K562 (cell line): Measurements from ENCODE around the gene RBM34. TPM values are rescaled to one million over a fixed set of nuclear protein-coding genes. Genes with fewer than 3 reads are reported as not detected.

Experiments used
- ZNF57 ChIP-seq: fragments of 450-650 bp; formaldehyde crosslinking; IDR thresholded peaks from 2 replicates; pipeline ENCODE4 v1.4.0; 2020; ENCODE audit warnings: mild to moderate bottlenecking, moderate library complexity
- ZNF696 ChIP-seq: fragments of 250-450 bp; sonication (Bioruptor Pico); conservative IDR thresholded peaks from 2 replicates; pipeline ENCODE4 v1.4.0; 2020; ENCODE audit warnings: mild to moderate bottlenecking, moderate library complexity
- polyA plus RNA-seq, 8 experiments: library from polyadenylated mRNA; depleted of rRNA in 4 of 8; stranded (reverse) in 5 of 8; unstranded in 3 of 8; fragments of >200 nt; fragmentation: Nextera tagmentation in 2 of 8; fragmentation: Illumina TruSeq in 1 of 8; extraction: Ambion mirVana in 2 of 8; extraction: Trizol in 1 of 8; gene quantifications; 2 replicates each; pipeline versions ENCODE4 v1.2.1 to v1.2.3, GENCODE V29; 2011 to 2014; ENCODE audit warnings: inconsistent platforms in 1 of 8, missing spikeins in 1 of 8
- total RNA-seq, 7 experiments: library from RNA; depleted of rRNA in 6 of 7; stranded (reverse); fragments of >200 nt in 6 of 7; fragmentation: Illumina TruSeq in 2 of 7; extraction: Trizol in 2 of 7; gene quantifications; 2 replicates each; pipeline versions ENCODE4 v1.2.1 to v1.2.3, GENCODE V29; 2011 to 2021; ENCODE audit warnings: low replicate concordance in 1 of 7
- TF ChIP-seq, protein P1 (sequence below), 2 experiments: fragments of 450-650 bp; conservative IDR thresholded peaks; 2 replicates each; pipeline ENCODE4 v1.6.1; 2017; ENCODE audit warnings: mild to moderate bottlenecking in 2 of 2, moderate library complexity in 2 of 2
- TF ChIP-seq, protein P2 (sequence below): sonication (generic); formaldehyde crosslinking; IDR thresholded peaks from 2 replicates; pipeline ENCODE4 v1.8.0; 2022; ENCODE audit warnings: mild to moderate bottlenecking, missing genetic modification reagents

Gene RBM34
- total and polyA plus RNA-seq, 9 of the 15 experiments (the other 6 are each of a cell fraction or from before 2014, with no cell fraction given): 64.0 to 178 (median 124) TPM

DNA sequence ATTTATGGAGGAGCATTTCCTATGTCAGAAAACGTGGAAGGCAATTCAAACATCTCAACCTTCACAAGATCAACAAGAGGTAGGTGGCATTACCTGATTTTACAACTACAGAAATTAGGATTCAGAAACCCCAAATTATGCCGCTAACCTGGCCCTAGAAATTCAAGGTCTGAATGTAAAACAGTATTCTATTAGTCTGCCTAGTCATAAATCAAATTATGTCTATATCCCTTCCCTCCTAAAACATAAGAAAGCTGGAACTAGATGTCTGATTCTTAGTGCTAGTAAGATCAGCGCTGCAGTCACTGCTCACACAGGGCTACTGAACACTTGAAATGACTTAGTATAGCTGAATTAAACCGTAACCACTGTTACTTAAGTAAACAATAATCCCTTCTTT lies 33.8 kb downstream of the RBM34 start (continued):
- TF ChIP-seq, protein P1, sequence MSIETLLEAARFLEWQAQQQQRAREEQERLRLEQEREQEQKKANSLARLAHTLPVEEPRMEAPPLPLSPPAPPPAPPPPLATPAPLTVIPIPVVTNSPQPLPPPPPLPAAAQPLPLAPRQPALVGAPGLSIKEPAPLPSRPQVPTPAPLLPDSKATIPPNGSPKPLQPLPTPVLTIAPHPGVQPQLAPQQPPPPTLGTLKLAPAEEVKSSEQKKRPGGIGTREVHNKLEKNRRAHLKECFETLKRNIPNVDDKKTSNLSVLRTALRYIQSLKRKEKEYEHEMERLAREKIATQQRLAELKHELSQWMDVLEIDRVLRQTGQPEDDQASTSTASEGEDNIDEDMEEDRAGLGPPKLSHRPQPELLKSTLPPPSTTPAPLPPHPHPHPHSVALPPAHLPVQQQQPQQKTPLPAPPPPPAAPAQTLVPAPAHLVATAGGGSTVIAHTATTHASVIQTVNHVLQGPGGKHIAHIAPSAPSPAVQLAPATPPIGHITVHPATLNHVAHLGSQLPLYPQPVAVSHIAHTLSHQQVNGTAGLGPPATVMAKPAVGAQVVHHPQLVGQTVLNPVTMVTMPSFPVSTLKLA (conservative IDR thresholded peaks at IDR 0.05): 0 out of 4 replicates have a peak, but pooled peaks of 1 of the 2 experiments have one; percentile 35
- TF ChIP-seq, protein P2, sequence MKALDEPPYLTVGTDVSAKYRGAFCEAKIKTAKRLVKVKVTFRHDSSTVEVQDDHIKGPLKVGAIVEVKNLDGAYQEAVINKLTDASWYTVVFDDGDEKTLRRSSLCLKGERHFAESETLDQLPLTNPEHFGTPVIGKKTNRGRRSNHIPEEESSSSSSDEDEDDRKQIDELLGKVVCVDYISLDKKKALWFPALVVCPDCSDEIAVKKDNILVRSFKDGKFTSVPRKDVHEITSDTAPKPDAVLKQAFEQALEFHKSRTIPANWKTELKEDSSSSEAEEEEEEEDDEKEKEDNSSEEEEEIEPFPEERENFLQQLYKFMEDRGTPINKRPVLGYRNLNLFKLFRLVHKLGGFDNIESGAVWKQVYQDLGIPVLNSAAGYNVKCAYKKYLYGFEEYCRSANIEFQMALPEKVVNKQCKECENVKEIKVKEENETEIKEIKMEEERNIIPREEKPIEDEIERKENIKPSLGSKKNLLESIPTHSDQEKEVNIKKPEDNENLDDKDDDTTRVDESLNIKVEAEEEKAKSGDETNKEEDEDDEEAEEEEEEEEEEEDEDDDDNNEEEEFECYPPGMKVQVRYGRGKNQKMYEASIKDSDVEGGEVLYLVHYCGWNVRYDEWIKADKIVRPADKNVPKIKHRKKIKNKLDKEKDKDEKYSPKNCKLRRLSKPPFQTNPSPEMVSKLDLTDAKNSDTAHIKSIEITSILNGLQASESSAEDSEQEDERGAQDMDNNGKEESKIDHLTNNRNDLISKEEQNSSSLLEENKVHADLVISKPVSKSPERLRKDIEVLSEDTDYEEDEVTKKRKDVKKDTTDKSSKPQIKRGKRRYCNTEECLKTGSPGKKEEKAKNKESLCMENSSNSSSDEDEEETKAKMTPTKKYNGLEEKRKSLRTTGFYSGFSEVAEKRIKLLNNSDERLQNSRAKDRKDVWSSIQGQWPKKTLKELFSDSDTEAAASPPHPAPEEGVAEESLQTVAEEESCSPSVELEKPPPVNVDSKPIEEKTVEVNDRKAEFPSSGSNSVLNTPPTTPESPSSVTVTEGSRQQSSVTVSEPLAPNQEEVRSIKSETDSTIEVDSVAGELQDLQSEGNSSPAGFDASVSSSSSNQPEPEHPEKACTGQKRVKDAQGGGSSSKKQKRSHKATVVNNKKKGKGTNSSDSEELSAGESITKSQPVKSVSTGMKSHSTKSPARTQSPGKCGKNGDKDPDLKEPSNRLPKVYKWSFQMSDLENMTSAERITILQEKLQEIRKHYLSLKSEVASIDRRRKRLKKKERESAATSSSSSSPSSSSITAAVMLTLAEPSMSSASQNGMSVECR (CRISPR knock-in tag): peak; percentile 19; the same call in 1 of the 2 replicates
- TF ChIP-seq ZNF696 (CRISPR knock-in tag) (no peak), ZNF57 (no peak)
